HepG2 (cell line): ENCODE results near the gene BACE1-AS. TPM values are rescaled to one million over a fixed set of nuclear protein-coding genes. Genes with fewer than 3 reads are reported as not detected.

ENCODE experiments used
- AHDC1 ChIP-seq: sonication (generic); formaldehyde crosslinking; IDR thresholded peaks from 2 replicates; pipeline ENCODE4 v1.5.1; 2020; ENCODE audit warnings: mild to moderate bottlenecking, missing genetic modification reagents, borderline replicate concordance
- GLI4 ChIP-seq: sonication (generic); formaldehyde crosslinking; IDR thresholded peaks from 2 replicates; pipeline ENCODE4 v1.5.1; 2020; ENCODE audit warnings: missing genetic modification reagents, mild to moderate bottlenecking, moderate library complexity, borderline replicate concordance
- KIAA2018 ChIP-seq: sonication (generic); formaldehyde crosslinking; IDR thresholded peaks from 2 replicates; pipeline ENCODE4 v1.5.0; 2020; ENCODE audit warnings: mild to moderate bottlenecking, missing genetic modification reagents, borderline replicate concordance
- NRL ChIP-seq: sonication (generic); formaldehyde crosslinking; IDR thresholded peaks from 2 replicates; pipeline ENCODE4 v1.5.0; 2020; ENCODE audit warnings: missing genetic modification reagents, mild to moderate bottlenecking, moderate library complexity, borderline replicate concordance
- RBFOX2 ChIP-seq: fragments of 200-400 bp; formaldehyde crosslinking; IDR thresholded peaks from 2 replicates; pipeline ENCODE4 v1.6.1; 2017; ENCODE audit warnings: low read depth, mild to moderate bottlenecking, low read length
- SNAPC2 ChIP-seq: sonication (generic); formaldehyde crosslinking; IDR thresholded peaks from 2 replicates; pipeline ENCODE4 v1.8.1; 2022; ENCODE audit warnings: mild to moderate bottlenecking, missing genetic modification reagents
- SSRP1 ChIP-seq: IDR thresholded peaks from 2 replicates; pipeline ENCODE4 v1.6.1; 2016; ENCODE audit warnings: control low read depth
- ZBTB2 ChIP-seq: sonication (generic); formaldehyde crosslinking; IDR thresholded peaks from 2 replicates; pipeline ENCODE4 v1.8.0; 2022; ENCODE audit warnings: low read depth, missing genetic modification reagents
- ZBTB3 ChIP-seq: sonication (generic); formaldehyde crosslinking; IDR thresholded peaks from 2 replicates; pipeline ENCODE4 v1.4.0; 2020; ENCODE audit warnings: low read depth, mild to moderate bottlenecking, moderate library complexity, missing genetic modification reagents, borderline replicate concordance
- ZNF121 ChIP-seq: sonication (generic); formaldehyde crosslinking; IDR thresholded peaks from 2 replicates; pipeline ENCODE4 v1.5.0; 2020; ENCODE audit warnings: mild to moderate bottlenecking, missing genetic modification reagents
- ZNF207 ChIP-seq: fragments of 450-650 bp; IDR thresholded peaks from 2 replicates; pipeline ENCODE4 v1.6.1; 2016; ENCODE audit warnings: antibody characterized with exemption, borderline replicate concordance
- ZNF251 ChIP-seq: sonication (generic); formaldehyde crosslinking; IDR thresholded peaks from 2 replicates; pipeline ENCODE4 v1.9.0; 2021; ENCODE audit warnings: mild to moderate bottlenecking, missing genetic modification reagents
- ZNF672 ChIP-seq: sonication (generic); formaldehyde crosslinking; IDR thresholded peaks from 2 replicates; pipeline ENCODE4 v1.8.1; 2022; ENCODE audit warnings: missing genetic modification reagents
- ZNF709 ChIP-seq: sonication (generic); formaldehyde crosslinking; IDR thresholded peaks from 2 replicates; pipeline ENCODE4 v1.5.0; 2020; ENCODE audit warnings: mild to moderate bottlenecking, missing genetic modification reagents
- ZNF768 ChIP-seq: sonication (generic); formaldehyde crosslinking; IDR thresholded peaks from 2 replicates; pipeline ENCODE4 v1.4.0; 2020; ENCODE audit warnings: missing genetic modification reagents
- polyA plus RNA-seq, 8 experiments: library from polyadenylated mRNA; depleted of rRNA in 3 of 8; stranded (reverse) in 7 of 8; unstranded in 1 of 8; fragments of >200 nt; fragmentation: Illumina TruSeq in 4 of 8; extraction: Trizol in 4 of 8; gene quantifications; 2 replicates each; pipeline versions ENCODE4 v1.2.1 to v1.2.3, GENCODE V29; 2011 to 2016; ENCODE audit warnings: low read depth in 4 of 8, missing spikeins in 1 of 8, mixed read lengths in 1 of 8; ENCODE audit not compliant: insufficient read depth in 1 of 8
- total RNA-seq, 5 experiments: library from RNA; depleted of rRNA; stranded (reverse); fragments of >200 nt; fragmentation: Illumina TruSeq; extraction: Trizol; gene quantifications; 2 replicates each; pipeline ENCODE4 v1.2.3, GENCODE V29; 2016; ENCODE audit warnings: low read depth in 1 of 5

BACE1-AS gene
- total and polyA plus RNA-seq, 2 of the 13 experiments (the other 11 are each of a cell fraction or from before 2014, with no cell fraction given) = 2.0 to 3.9 TPM

- TF ChIP-seq ZBTB2 (CRISPR knock-in tag) = no peak
- TF ChIP-seq SNAPC2 (CRISPR knock-in tag) = no peak
- no peak for TF ChIP-seq SSRP1 (CRISPR knock-in tag)
- TF ChIP-seq ZNF207 = no peak
- no peak for TF ChIP-seq RBFOX2
- no peak for TF ChIP-seq GLI4
- no peak for TF ChIP-seq ZNF768 (CRISPR knock-in tag)
- TF ChIP-seq ZNF672 = no peak
- no peak for TF ChIP-seq ZNF121
- TF ChIP-seq ZBTB3 (CRISPR knock-in tag) = no peak
- peak; percentile 32; the same call in 1 of the 2 replicates for TF ChIP-seq AHDC1 (CRISPR knock-in tag)
- no peak for TF ChIP-seq NRL (CRISPR knock-in tag)
- no peak for TF ChIP-seq ZNF709
- TF ChIP-seq KIAA2018 (CRISPR knock-in tag) = no peak
- TF ChIP-seq ZNF251 (CRISPR knock-in tag) = no peak
Measured at GRCh38 chr11:117303101-117303500, 12.0 kb downstream of the BACE1-AS start (continued).
